Dedifferentiated amniotic fluid mesenchymal stem cell (primary cell): ENCODE measurements around the gene ACSM2A.
A peak's percentile ranks its signal among the peaks of the same experiment; 100 is the strongest.
"Not testable (repeated sequence)": the region's sequence is repeated elsewhere in the genome, so short reads cannot be mapped to it uniquely, and the experiment has no call there.

Experiments
- DNase-seq: peaks from one replicate; pipeline ENCODE4 v3.0.0-alpha.2; 2016; ENCODE audit errors: extremely low spot score

Gene ACSM2A

DNA sequence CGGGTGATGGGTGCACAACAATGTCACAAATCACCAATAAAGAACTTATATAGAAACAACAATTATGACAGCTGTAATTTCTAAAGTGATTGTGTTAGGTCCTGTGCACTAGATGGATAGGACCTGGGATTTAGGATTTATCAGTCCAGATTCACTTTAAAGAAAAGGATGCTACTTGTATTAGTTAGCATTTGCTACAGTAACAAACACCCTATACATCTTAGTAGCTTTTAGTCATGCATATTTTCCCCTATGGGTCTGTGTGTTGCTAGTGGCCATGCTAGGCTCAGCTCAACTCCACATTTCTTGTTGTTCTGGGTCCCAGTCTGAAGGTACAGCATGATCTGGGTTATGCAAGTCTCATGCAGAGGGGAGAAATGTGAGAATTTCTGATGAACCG is 7.9 kb downstream of the ACSM2A start:
- DNase-seq: not testable (repeated sequence)

DNA sequence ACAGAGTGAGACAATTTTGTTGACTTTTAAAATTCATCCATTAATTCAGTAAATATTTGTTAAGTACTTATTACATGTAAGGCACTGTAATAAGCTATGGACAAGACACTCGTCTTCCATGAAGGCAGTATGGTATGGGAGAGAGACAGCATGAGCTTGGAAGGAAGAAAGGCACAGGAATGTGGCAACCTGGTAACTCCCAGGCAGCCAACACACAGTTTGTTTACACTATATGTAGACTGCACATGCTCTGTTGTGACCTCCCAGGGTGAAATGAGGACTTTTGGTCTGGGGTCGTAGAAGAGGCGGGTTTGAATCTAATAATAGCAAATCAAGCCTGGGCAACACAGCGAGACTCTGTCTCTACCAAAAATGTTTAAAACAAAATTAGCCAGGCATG is 9.0 kb downstream of the ACSM2A start:
- DNase-seq: not testable (repeated sequence)

DNA sequence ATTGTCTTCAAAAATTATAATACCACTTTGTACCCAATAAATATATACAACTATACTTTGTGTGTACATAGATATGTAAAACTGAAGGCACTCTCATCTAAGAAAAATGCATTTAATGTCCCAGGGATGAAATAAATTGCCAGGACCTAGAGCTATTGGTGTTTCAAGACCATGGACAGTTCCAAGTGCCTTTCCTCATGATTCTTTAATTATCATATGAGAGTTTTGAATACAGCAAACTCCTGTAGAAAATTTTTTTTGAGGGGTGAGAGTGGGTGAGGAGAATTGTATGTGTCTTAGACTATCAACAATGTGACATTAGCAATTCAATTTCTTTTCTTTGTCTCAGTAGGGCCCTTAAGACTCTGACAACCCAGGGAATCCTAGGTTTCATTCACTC is 17.6 kb downstream of the ACSM2A start:
- not testable (repeated sequence) for DNase-seq

DNA sequence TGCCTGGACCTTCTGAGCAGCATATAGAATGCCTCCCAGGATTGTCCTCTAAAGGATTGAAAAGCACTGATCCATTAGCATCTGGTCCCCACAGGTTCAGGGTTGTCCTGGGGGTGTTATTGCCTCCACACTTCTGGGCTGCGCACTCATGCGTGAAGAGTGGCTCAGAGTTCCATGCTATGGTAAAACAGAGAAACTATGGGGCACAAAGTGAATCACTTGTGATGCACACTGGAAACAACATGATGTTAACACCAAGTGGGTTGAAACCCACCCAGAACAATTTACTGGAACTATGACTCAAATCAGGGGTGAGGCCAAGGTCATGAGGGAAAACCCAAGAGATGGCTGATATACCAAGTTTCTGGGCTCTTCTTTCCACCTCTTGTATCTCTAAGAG is 18.6 kb downstream of the ACSM2A start:
- DNase-seq: not testable (repeated sequence)

DNA sequence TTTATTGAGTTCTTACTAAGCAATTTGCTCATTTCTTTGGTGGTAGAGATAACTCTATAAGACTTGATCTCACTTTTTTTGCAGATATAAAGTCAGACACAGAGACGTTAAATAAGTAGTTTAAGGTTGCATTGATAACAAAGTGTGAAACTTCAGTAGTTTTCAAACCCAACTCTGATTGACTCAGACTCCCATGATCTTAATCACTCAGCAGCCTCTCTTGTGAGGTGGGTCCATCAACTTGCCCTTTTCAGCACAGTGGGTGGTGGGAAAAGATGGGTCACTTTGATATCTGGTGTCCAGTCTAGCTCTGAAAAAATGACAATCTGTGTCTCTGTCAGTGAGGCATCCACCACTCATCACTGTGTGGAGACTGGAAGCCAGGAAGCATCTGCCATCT is 19.4 kb downstream of the ACSM2A start:
- DNase-seq: not testable (repeated sequence)

DNA sequence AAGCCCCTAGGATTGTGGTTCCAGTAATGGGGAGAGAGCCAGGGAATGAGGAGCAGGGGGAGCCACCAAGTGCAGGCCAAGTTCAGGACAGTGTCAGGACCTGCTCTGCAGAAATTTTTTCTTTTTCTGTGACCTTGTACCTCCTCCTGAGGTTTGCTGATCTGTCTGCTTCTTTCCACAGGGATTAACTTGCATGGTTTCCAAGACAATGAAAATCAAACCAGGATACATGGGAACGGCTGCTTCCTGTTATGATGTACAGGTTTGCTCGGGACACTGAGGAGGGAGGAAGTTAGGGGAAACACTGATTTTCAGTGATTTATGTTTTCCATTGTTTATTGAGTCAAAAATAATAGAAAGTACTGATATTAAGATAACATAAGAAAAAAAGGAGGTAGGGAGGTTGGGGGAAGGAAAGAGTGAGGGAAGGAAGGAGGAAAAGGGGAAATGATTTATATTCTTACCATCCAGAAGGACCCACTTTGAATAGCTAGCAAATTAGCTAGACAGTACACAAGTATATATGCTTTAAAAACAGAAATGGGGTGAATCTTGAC is 25.9 kb downstream of the ACSM2A start:
- DNase-seq: not testable (repeated sequence)

DNA sequence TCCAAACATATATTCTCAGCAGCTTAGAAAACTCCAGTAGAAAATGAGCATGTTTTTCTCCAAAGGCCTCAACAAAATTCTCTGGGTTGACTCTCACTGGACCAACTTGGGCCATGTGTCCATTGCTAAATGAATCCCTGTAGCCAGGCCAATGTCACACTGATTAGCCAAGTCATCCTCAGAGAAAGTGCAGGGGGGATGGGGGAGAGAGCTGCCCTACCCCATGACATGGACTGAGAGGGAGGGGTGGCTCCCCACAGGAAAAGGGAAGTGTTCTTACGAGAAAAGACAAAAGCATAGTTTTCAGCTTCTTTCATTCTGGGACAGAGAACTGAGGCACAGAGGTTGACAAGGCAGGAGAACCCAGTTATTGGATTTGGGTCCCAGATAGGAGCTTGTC is 32.7 kb downstream of the ACSM2A start:
- not testable (repeated sequence) for DNase-seq

DNA sequence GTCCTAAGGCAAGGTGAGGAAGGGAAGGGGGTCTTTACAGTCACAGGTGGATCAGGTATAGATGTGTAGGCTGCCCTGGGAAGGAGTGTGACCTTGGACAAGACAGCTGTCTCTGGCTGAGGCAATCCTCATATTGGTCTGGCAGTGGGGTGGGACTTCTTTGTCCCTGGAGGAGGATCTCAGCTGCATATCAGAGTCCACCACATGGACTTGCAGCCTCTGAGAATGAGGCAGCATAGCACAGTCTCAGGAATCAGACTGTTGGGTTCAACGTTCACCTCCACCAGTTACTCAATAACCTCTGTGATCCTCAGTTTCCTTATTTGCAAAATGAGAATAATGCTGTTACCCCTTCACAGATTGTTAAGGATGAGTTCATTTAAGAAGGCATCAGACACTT is 33.4 kb downstream of the ACSM2A start:
- DNase-seq: no peak

DNA sequence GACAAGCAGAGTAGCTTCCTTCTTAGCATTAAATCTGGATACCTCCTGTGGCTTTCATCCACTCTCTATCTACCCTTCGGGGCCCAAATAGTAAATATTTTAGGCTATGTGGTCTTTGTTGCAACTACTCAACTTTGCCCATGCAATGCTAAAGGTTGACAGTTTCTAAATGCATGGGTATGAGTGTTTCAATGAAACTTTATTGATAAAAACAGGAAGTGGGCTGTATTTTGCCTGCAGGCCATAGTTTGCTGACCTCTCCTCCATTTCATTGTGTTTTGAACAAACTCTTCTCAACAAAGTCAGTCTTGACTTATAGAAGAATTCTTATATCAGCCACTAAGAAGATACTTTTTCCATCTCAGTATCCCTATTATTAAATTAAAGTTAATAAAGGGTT is 34.1 kb downstream of the ACSM2A start:
- DNase-seq: peak; percentile 15

DNA sequence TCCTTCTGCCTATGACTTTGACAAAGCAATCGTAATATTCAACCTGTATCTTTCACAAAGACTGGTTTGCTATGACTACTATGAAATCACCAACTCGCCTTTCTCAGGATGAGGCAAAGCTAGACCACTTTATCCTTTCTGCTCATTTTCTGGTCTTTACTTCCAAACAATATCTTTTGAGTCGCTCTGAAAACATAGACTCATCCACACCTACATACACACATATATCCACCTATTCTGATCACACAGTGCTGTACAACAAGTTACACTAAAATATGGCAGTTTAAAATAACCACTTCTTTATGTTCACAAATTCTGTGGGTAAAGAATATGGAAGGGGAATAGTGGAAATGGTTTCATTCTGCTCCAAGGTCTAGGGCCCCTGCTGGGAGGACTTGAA is 39.7 kb downstream of the ACSM2A start:
- not testable (repeated sequence) for DNase-seq

DNA sequence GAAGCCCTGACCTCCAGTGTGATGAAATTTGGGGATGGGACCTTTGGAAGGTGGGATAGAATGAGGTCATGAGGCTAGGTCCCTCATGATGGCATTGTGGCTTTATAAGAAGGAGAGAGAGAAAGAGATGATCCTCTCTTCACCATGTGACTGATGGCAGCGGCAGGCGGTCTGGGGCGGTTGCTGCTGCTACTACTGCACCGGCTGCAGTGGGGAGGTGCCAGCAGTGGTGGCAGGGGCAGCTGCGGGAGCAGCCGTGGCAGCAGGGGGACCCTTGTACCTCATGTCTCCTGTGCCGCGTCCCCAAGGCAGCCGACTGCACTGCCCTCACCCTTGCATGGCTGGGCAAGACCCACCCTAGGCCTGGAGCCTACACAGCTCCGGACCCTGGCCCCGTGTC is 40.1 kb downstream of the ACSM2A start:
- DNase-seq: not testable (repeated sequence)

DNA sequence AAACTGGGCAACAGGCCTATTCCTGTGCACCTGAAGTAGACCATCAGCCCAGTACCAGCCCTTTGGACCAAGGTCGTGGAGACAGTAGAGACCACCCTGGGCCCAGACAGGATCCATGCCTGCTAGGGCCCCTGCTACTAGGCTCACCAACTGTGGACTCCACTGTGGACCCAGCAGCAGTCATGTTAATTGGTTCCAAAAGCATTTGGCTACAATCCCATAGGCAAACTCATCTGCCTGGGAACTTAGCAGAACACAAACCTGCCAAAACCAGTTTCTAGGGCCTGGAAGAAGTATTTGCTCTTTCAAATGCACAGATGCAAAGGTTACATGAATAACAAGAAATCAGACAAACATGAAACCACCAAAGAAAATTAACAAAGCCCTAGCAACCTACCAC is 53.1 kb downstream of the ACSM2A start:
- DNase-seq: no peak

DNA sequence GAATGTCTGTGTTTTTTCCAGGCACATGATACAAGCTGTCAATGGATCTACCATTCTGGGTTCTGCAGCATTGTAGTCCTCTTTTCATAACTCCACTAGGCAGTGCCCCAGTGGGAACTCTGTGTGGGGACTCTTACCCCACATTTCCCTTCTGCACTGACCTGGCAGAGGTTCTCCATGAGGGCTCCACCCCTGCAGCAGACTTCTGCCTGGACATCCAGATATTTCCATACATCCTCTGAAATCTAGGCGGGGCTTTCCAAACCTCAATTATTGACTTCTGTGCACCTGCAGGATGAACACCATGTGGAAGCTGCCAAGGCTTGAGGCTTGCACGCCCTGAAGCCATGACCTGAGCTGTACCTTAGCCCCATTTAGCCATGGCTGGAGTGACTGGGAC is 56.0 kb downstream of the ACSM2A start:
- DNase-seq: no peak

DNA sequence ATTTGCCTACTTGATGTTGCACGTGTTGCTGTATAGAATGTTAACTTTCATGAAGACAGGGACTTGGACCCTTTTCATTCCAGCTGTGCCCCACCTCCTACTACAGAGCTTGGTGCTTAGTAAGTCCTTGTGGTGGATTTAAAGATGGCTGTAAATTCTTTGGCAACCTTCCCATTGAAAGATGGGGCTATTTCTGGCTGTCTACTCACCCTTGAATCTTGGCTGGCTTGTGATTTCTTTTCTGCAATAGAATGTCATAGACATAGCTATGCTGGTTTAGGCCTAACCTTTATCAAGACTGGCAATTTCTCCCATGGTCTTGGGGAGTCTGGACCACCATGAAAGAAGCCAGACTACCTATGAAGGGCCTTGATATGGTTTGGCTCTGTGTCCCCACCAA is 59.0 kb downstream of the ACSM2A start:
- no peak for DNase-seq

DNA sequence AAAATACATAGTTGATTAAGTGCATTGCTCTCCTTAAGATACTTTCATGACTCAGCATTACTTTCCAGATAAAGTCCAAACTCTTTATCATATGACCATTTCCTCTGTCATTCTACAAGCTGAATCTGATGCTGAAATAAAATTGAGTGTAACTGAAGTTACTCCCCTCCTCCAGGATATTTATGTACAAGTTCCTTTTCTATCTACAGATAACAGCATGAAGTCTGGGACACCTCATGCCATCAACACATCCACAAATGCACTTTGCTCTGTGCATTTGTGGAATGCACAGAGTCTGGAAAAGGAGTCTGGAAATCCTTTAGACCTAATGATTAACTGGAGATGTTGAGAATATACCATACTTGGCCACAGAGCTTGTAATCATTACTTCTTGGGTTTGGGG is 64.4 kb downstream of the ACSM2A start:
- no peak for DNase-seq

DNA sequence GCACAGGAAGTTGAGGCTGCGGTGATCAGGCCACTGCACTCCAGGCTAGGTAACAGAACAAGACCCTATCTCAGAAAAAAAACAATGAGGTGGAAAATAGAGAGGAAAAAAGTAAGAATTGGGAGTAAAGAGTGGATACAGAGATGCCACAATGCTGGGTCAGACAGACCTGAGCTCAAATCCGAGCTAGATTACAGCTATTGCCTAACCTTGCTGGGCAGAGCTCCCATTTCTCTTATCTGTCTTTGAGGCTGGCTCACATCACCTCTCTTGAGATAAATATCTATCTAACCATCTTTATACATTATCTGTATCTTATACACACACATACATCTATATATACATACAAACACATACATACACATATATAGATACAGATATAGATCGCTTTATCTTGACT is 65.8 kb downstream of the ACSM2A start:
- no peak for DNase-seq

DNA sequence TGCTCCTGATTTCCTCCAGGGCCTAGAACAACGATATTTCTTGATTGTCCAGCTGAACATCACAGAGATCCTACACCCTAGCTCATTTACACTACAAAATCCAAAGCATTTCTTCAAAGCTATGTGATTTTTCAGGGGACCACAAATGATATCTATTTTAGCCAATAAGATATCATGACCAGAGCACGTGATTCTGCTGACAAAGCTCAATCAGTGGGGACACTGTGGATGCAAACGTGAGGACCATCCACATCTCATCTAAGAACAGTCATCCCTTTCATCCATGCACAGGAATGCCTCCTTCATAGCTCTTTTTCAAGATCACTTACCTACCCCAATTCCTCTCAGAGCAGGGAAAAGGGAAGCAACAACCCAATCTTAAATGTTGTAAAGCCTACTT is 67.9 kb downstream of the ACSM2A start:
- no peak for DNase-seq

DNA sequence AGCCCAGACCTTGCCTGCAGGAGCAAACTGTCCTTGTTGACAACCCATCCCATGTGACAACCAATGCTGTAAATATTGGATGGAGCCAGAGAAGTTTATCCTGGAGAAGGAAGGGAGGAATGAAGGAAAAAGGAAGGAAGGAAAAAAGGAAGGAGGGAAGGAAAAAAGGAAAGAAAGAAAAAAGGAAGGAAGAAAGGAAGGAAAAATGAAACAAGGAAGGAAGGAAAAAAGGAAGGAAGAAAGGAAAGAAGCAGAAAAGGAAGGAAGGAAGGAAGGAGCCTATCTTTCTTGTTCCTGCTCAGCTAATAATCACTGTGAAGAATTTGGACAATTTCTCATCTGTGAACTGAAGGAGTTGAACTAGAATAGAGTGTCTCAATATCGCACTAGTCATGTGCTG is 68.8 kb downstream of the ACSM2A start:
- DNase-seq: no peak

DNA sequence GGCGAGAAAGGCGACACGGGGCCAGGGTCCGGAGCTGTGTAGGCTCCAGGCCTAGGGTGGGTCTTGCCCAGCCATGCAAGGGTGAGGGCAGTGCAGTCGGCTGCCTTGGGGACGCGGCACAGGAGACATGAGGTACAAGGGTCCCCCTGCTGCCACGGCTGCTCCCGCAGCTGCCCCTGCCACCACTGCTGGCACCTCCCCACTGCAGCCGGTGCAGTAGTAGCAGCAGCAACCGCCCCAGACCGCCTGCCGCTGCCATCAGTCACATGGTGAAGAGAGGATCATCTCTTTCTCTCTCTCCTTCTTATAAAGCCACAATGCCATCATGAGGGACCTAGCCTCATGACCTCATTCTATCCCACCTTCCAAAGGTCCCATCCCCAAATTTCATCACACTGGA is 80.5 kb downstream of the ACSM2A start:
- not testable (repeated sequence) for DNase-seq

DNA sequence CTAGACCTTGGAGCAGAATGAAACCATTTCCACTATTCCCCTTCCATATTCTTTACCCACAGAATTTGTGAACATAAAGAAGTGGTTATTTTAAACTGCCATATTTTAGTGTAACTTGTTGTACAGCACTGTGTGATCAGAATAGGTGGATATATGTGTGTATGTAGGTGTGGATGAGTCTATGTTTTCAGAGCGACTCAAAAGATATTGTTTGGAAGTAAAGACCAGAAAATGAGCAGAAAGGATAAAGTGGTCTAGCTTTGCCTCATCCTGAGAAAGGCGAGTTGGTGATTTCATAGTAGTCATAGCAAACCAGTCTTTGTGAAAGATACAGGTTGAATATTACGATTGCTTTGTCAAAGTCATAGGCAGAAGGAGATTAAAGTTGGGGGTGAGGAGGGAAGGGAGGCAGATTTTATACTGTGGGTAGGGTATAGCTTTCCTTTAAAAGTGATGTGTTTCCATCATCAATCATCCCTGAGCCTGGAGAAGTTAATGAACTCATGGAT is 81.0 kb downstream of the ACSM2A start:
- DNase-seq: not testable (repeated sequence)

DNA sequence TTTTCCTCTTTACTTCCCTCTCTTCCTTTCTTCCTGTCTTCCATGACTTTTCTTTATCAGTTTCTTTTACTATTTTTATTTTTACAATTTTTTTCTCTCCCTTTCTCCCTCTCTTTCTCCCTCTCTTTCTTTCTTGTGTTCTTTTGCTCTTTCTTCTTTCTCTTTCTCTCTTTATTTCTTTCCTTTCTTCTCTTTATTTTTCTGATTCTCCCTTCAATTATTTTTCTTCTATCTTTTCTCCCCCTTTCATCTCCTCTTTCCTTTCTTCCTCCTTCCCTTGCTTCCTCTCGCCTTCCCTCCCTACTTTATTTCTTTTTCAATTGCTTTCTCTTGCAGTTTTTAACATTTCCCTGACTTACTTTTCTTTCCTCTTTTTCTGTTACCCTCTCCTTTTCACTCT is 85.3 kb downstream of the ACSM2A start:
- DNase-seq: not testable (repeated sequence)
